SK-N-MC (cell line): ENCODE results near the gene CSGALNACT2.

Experiments used
- EZH2 ChIP-seq: fragments of 200-600 bp; sonication (generic); IDR thresholded peaks from one replicate; pipeline ENCODE4 v1.6.1; 2017; ENCODE audit warnings: antibody characterized with exemption
- POLR2AphosphoS5 ChIP-seq: IDR thresholded peaks from 2 replicates; pipeline ENCODE4 v1.6.1; 2012; ENCODE audit warnings: mild to moderate bottlenecking, low read depth, low read length, borderline replicate concordance

DNA sequence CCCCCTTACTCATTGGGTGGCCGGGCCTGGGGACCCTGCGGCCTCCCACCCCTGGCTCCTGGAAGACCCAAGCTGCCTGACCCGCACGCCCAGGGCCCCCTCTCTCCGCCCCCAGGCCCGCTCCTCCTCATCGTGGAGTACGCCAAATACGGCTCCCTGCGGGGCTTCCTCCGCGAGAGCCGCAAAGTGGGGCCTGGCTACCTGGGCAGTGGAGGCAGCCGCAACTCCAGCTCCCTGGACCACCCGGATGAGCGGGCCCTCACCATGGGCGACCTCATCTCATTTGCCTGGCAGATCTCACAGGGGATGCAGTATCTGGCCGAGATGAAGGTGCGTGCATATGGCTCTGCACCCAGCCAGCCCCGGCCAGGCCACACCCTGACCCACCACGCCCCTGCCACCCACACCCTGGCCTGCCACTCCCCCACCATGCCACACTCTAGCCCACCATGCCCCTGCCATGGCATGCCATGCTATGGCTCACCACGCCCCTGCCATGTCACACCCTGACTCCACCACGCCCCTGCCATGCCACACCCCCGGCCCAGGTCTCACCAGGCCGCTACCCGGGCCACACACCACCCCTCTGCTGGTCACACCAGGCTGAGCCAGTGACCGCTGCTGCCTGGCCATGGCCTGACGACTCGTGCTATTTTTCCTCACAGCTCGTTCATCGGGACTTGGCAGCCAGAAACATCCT, 18.7 kb upstream of the CSGALNACT2 start:
- TF ChIP-seq EZH2 (no peak), POLR2AphosphoS5 (no peak)
